Bronchial epithelial cell (primary cell): ENCODE data around the gene KRTAP6-2. TPM values are rescaled to one million over a fixed set of nuclear protein-coding genes. Genes with fewer than 3 reads are reported as not detected.

Experiments
- DNase-seq: peaks from one replicate; pipeline ENCODE4 v3.0.0-alpha.2; 2010; ENCODE audit warnings: low read depth
- FAIRE-seq: peaks from 2 replicates; lab custom pipeline; 2011; peaks lifted over from hg19 to GRCh38; lab: Jason Lieb, UNC
- H3K27me3 ChIP-seq: 2 replicates; pipeline ENCODE4 v1.5.1; 2011; ENCODE audit warnings: low read length; ENCODE audit not compliant: control insufficient read depth, insufficient read depth
- H3K36me3 ChIP-seq: 2 replicates; pipeline ENCODE4 v1.5.1; 2011; ENCODE audit warnings: low read length; ENCODE audit not compliant: control insufficient read depth, insufficient read depth
- H3K4me3 ChIP-seq: 2 replicates; pipeline ENCODE4 v1.5.1; 2011; ENCODE audit warnings: mild to moderate bottlenecking, low read depth, low read length, control low read depth
- CTCF ChIP-seq: IDR thresholded peaks from 2 replicates; pipeline ENCODE4 v1.5.1; 2011; ENCODE audit warnings: mild to moderate bottlenecking, moderate library complexity, low read length, control low read depth, inconsistent platforms; ENCODE audit not compliant: insufficient read depth, severe bottlenecking
- total RNA-seq: library from RNA; depleted of rRNA; stranded (reverse); fragments of >200 nt; gene quantifications from 2 replicates; pipeline ENCODE4 v1.2.1, GENCODE V29; 2014

KRTAP6-2 gene
- total RNA-seq, 1 donor from 2014 or later, result not detected

- no peak for TF ChIP-seq CTCF
- DNase-seq (no peak), FAIRE-seq (no peak)
Observed at GRCh38 chr21:30567617-30568016, 31.1 kb downstream of the KRTAP6-2 start.

GRCh38 chr21:30563630-30564029 is 35.1 kb downstream of the KRTAP6-2 start:
- Histone ChIP-seq H3K36me3 (no peaks in the 10 kb centered on the region), H3K27me3 (no peaks in the 10 kb centered on the region), H3K4me3 (no peak overlapping the region)
- no peak for TF ChIP-seq CTCF
- DNase-seq (no peak), FAIRE-seq (no peak)

More at GRCh38 chr21:30567617-30568016, 31.1 kb downstream of the KRTAP6-2 start:
- Histone ChIP-seq H3K36me3 (no peaks in the 10 kb centered on the region), H3K4me3 (no peak overlapping the region), H3K27me3 (no peaks in the 10 kb centered on the region)

- FAIRE-seq, result no peak
- Histone ChIP-seq H3K27me3 (no peaks in the 10 kb centered on the region), H3K4me3 (no peak overlapping the region), H3K36me3 (no peaks in the 10 kb centered on the region)
- DNase-seq, result no peak
- TF ChIP-seq CTCF, result no peak
Observed at GRCh38 chr21:30563072-30563471, 35.6 kb downstream of the KRTAP6-2 start.

- DNase-seq (no peak), FAIRE-seq (no peak)
- no peak overlapping the region for H3K4me3 ChIP-seq
- H3K36me3 ChIP-seq, result no peaks in the 10 kb centered on the region
- H3K27me3 ChIP-seq, result no peaks in the 10 kb centered on the region
- no peak for TF ChIP-seq CTCF
Observed at GRCh38 chr21:30561957-30562356, 36.7 kb downstream of the KRTAP6-2 start.

GRCh38 chr21:30561264-30561895 is 37.3 kb downstream of the KRTAP6-2 start, which contains the start of gene KRTAP19-7:
Gene KRTAP19-7 (minus strand): TSS chr21:30561314. CDS start chr21:30561289, 25 bp downstream.
- DNase-seq (no peak), FAIRE-seq (no peak)
- Histone ChIP-seq H3K4me3 (no peak within 1 kb of the TSS), H3K27me3 (no peaks in the 10 kb centered on the region), H3K36me3 (no peaks in the 10 kb centered on the region)
- TF ChIP-seq CTCF, result no peak

GRCh38 chr21:30555095-30555494 is 43.6 kb downstream of the KRTAP6-2 start:
- TF ChIP-seq CTCF, result no peak
- DNase-seq (no peak), FAIRE-seq (no peak)
- Histone ChIP-seq H3K36me3 (no peaks in the 10 kb centered on the region), H3K27me3 (no peaks in the 10 kb centered on the region), H3K4me3 (no peak overlapping the region)
